Coronary artery (tissue), 2 donors: ENCODE results near the gene LDB3.

Experiments used
- DNase-seq: peaks from one replicate; pipeline ENCODE4 v3.0.0-alpha.2; 2017; ENCODE audit warnings: low spot score
- H3K27ac ChIP-seq, 2 donors: fragments of 200-600 bp; sonication (generic); one replicate each; pipeline ENCODE4 v1.5.1; 2016 to 2019
- H3K4me3 ChIP-seq: fragments of 200-600 bp; sonication (generic); 2 replicates; pipeline ENCODE4 v1.5.1; 2016; ENCODE audit warnings: mild to moderate bottlenecking, moderate library complexity
- TF ChIP-seq, protein P1 (sequence below): fragments of 200-600 bp; sonication (generic); IDR thresholded peaks from one replicate; pipeline ENCODE4 v1.5.1; 2019; ENCODE audit warnings: antibody characterized with exemption

Gene LDB3

DNA sequence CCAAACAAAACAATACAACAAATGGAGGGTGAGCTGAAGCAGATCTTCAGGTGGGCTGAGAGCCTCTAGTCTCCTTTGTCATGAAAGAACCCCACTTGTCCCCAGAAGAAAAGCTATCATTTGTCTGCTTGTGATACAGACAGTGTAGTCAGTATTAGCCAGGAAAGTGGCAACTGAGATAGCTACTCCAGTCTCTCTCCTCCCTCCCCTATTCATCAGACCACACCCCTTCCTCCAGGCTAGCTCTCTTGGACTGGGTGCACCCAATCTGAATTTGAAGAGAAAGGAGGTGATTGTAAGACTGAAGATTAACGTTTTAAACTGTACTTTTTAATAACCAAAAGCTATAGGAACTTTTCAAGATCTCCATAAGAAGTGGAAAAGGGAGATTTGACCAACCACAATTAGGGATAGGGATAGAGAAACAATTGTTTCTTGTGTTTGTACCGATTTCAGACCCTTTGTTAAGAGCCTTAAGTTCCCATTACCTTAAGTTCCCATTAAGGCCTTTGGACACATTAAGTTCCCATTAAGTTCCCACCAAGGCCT, 102.2 kb downstream of the LDB3 start:
- H3K4me3 ChIP-seq, result no peak overlapping the region
- no peak for DNase-seq
- no peak overlapping the region for H3K27ac ChIP-seq
- TF ChIP-seq, protein P1, sequence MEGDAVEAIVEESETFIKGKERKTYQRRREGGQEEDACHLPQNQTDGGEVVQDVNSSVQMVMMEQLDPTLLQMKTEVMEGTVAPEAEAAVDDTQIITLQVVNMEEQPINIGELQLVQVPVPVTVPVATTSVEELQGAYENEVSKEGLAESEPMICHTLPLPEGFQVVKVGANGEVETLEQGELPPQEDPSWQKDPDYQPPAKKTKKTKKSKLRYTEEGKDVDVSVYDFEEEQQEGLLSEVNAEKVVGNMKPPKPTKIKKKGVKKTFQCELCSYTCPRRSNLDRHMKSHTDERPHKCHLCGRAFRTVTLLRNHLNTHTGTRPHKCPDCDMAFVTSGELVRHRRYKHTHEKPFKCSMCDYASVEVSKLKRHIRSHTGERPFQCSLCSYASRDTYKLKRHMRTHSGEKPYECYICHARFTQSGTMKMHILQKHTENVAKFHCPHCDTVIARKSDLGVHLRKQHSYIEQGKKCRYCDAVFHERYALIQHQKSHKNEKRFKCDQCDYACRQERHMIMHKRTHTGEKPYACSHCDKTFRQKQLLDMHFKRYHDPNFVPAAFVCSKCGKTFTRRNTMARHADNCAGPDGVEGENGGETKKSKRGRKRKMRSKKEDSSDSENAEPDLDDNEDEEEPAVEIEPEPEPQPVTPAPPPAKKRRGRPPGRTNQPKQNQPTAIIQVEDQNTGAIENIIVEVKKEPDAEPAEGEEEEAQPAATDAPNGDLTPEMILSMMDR, result no peak

DNA sequence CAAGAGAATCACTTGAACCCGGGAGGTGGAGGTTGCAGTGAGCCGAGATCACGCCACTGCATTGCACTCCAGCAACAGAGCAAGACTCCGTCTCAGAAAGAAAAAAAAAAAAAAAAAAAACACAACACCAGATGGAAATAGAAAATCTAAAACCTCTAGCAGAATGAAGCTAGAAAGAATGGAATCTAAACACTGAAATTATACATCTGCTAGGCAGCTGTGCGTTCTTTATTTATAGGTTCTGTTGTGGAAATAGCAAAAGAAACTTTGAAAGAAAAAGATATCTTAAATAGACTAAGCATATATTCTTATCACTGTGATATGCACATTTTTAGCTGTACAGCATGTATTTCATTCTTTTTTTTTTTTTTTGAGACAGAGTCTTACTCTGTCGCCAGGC, 105.2 kb downstream of the LDB3 start:
- no peak overlapping the region for H3K27ac ChIP-seq
- DNase-seq, result no peak
- TF ChIP-seq, protein P1, result no peak
- no peak overlapping the region for H3K4me3 ChIP-seq

DNA sequence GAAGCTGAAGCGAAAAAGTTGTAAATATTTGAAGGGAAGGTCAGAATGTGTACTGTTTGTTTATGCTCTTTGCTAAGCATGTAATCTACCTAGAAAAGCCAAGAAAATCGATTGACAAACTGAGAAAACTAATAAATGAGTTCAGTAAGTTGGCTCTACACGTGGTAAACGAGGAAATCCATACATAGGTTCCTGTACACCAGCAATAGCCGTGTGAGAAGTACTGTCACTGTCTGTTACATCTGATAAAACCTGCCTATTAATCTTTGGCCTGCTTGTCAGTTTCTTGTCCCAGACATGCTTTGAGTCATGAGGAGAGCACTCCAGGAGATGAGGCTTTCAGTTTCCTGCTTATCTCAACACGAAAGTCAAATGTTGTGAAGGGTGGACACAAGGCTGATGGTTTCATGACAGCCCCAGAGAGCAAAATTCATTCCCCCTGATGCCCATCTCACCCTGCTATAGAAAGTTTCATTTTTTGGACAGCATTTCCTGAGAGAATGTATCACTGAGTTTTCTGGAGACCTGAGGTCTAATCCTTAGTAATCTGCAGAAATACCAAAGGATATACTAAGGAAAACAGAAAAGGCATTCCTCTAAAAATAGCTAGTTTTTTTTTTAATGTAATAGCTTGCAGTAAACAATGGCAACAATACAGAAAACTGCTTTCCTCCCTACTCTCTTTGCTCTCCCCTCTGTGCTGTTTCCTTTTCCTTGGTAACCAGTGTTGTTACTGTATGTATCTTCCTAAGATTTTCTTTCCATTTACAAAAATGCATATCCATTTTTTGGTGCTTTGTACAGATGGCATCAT, 107.0 kb downstream of the LDB3 start:
- no peak overlapping the region for H3K4me3 ChIP-seq
- TF ChIP-seq, protein P1, result no peak
- no peak for DNase-seq
- H3K27ac ChIP-seq, result no peak overlapping the region

DNA sequence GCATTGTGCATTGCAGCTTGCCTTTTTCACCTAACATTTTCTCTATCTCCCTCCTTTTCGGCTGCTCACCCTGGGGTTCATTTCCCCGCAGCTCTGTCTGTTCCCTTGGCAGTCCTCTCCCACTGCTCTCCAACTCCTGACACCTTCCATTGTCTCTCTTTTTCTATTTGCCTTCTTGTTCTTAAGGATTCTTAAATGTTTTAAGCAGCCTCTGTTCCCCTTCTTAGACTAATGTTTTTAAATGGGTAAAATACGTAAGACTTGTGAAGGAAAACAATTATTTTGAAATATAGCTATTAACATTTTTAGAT, 107.5 kb downstream of the LDB3 start:
- DNase-seq, result no peak
- TF ChIP-seq, protein P1, result no peak
- Histone ChIP-seq H3K27ac (no peak overlapping the region), H3K4me3 (no peak overlapping the region)

DNA sequence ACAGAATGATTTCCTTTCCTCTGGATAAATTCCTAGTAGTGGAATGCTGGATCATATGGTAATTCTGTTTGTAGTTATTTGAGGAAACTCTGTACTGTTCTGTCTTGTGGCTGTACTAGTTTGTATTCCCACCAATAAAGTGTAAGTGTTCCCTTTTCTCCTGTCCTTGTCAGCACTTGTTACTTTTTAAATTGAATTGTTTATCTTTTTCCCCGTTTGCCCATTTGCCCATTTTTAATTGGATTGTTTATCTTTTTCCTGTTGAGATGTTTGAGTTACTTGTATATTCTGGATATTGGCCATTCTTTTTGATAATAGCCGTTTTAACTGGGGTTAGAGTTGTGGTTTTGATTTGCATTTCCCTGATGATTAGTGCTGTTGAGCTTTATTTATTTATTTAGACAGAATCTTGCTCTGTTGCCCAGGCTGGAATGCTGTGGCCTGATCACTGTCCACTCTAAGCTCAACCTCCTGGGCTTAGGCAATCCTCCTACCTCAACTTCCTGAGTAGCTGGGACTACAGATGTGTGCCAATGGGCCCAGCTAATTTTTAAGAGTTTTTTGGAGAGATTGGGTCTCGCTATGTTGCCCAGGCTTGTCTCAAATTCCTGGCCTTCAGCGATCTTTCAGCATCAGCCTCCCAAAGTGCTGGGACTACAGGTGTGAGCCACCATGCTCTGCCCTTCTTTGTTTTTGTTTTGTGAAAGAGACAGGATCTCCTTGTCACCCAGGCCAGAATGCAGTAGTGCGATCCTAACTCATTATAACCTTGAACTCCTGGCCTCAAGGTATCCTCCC, 111.1 kb downstream of the LDB3 start:
- no peak for DNase-seq
- TF ChIP-seq, protein P1, result no peak
- H3K4me3 ChIP-seq, result no peak overlapping the region
- H3K27ac ChIP-seq, result no peak overlapping the region

DNA sequence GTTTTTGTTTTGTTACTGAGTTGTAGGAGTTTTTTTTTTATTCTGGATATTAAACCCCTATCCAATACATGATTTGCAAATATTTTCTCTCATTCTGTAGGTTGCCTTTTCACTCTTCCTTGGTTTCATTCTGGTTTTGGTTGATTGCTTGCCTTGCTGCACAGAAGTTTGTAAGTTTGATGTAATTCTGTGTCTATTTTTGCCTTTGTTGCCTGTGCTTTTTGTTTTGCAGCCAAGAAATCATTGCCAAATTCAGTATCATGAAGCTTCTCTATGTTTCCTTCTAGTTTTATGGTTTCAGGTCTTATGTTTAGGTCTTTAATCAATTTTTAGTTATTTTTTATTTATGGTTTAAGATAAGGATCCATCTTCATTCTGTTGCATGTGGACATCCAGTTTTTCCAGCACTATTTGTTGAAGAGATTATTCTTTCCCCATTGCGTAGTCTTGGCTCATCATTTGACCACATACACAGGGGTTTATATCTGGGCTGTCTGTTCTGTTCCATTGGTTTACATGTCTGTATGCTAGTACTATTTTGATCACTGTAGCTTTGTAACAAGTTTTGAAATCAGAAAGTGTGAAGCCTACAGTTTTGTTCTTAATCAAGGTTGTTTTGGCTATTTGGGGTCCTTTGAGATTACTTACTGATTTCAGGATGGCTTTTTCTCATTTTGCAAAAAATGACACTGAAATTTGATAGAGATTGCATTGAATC, 114.5 kb downstream of the LDB3 start:
- Histone ChIP-seq H3K4me3 (no peak overlapping the region), H3K27ac (no peak overlapping the region)
- TF ChIP-seq, protein P1, result no peak
- no peak for DNase-seq
